SJSA1 (cell line): ENCODE results near the gene OLFM2. TPM values are rescaled to one million over a fixed set of nuclear protein-coding genes. Genes with fewer than 3 reads are reported as not detected.
"Not testable (repeated sequence)": the region's sequence is repeated elsewhere in the genome, so short reads cannot be mapped to it uniquely, and the experiment has no call there.

ENCODE experiments used
- DNase-seq, 2 experiments: peaks; one replicate each; pipeline ENCODE4 v3.0.0-alpha.2; 2015 to 2020; ENCODE audit warnings: low spot score in 2 of 2, low read depth in 1 of 2
- H3K27ac ChIP-seq: fragments of 250-450 bp; sonication (Bioruptor Pico); 2 replicates; pipeline ENCODE4 v1.5.1; 2020; ENCODE audit warnings: mild to moderate bottlenecking, moderate library complexity
- H3K27me3 ChIP-seq: fragments of 250-450 bp; sonication (Bioruptor Pico); replicated peaks from 2 replicates; pipeline ENCODE4 v1.5.1; 2020; ENCODE audit warnings: mild to moderate bottlenecking, moderate library complexity
- H3K36me3 ChIP-seq: fragments of 250-450 bp; sonication (Bioruptor Pico); 2 replicates; pipeline ENCODE4 v1.5.1; 2020; ENCODE audit warnings: mild to moderate bottlenecking
- H3K4me1 ChIP-seq: fragments of 250-450 bp; sonication (Bioruptor Pico); replicated peaks from 2 replicates; pipeline ENCODE4 v1.6.1; 2021; ENCODE audit warnings: mild to moderate bottlenecking
- H3K4me3 ChIP-seq: fragments of 250-450 bp; sonication (Bioruptor Pico); 2 replicates; pipeline ENCODE4 v1.5.1; 2020; ENCODE audit warnings: mild to moderate bottlenecking
- H3K9me3 ChIP-seq: fragments of 250-450 bp; sonication (Bioruptor Pico); replicated peaks from 2 replicates; pipeline ENCODE4 v1.5.1; 2020; ENCODE audit warnings: mild to moderate bottlenecking
- total RNA-seq: library from RNA; depleted of rRNA; stranded (reverse); fragments of >200 nt; shearing (Covaris generic); gene quantifications from 2 replicates; pipeline ENCODE4 v1.2.3, GENCODE V29; 2014

Gene OLFM2
- total RNA-seq, 1 experiment from 2014 or later = 0.11 TPM

DNA sequence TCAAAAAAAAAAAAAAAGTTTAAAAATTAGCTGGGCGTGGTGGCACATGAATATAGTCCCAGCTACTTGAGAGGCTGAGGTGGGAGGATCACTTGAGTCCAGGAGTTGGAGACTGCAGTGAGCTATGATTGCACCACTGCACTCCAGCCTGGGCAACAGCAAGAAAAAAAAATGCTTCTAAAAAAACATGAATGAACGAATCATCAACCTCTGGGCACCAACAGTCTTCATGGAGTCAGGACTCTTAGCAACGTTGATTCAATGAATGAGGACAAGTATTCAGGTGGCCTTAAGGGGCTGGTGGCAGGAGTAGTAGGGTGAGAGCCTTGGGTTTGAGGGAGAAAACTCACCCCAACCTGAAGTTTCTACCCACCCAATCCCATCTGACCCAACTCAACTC, 20.6 kb upstream of the OLFM2 start:
- no peak overlapping the region for H3K4me3 ChIP-seq
- H3K27ac ChIP-seq = no peak overlapping the region
- H3K27me3 ChIP-seq = no peaks in the 10 kb centered on the region
- no peaks in the 10 kb centered on the region for H3K4me1 ChIP-seq
- no peak for DNase-seq
- H3K36me3 ChIP-seq = no peaks in the 10 kb centered on the region
- H3K9me3 ChIP-seq = no peaks in the 10 kb centered on the region

DNA sequence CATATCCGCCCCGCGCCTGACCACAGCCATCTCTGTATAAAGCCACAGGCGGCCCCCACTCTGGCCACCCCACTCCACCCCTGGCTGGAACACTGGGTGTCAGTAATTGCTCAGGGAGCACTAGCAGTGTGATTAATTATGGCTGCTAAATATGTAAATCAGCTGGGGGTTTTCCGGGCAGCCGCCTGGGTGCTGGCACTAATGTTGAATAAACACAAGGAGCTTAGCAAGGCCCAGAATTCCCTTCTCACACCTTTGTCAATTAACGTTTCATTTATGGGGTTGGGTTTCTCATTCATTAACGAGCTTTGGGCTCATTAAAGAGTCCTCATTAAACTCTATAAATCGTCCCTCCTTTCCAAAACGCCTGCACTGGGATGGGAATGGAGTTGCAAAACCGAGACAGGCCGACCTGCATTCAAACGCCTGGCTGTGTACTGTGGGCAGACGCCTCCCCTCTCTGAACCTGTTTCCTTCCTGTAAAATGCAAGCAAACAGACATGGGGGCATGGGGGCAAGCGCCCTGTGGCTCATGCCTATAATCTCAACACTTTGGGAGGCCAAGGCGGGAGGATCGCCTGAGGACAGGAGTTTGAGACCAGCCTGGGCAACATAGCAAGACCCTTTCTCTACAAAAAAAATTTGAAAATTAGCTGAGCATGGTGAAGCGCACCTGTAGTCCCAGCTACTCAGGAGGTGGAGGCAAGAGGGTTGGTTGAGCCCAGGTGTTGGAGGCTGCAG, 17.7 kb upstream of the OLFM2 start:
- Histone ChIP-seq H3K27ac (no peak overlapping the region), H3K36me3 (no peaks in the 10 kb centered on the region), H3K27me3 (no peaks in the 10 kb centered on the region), H3K4me3 (no peak overlapping the region), H3K4me1 (no peaks in the 10 kb centered on the region), H3K9me3 (no peaks in the 10 kb centered on the region)
- no peak for DNase-seq

DNA sequence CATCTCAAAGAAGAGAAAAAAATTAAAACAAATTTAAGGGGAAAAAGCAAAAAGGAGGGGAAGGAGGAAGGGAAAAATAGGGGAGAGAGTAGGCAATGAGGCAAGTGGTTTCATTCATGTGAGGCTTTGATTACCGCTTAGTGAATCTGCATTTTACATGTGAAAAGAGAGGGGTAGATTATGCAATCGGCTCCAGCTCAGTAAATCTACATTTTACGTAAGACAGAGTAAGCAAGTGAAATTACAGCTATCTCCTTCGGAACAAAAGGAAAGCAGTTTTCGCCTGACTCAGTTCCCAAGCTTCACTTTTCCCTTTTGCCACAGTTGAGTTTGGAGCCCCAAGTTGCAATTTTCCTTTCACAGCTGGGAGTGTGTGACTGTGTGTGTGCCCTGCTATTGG, 16.0 kb upstream of the OLFM2 start:
- Histone ChIP-seq H3K9me3 (no peaks in the 10 kb centered on the region), H3K27me3 (no peaks in the 10 kb centered on the region), H3K4me1 (no peaks in the 10 kb centered on the region), H3K27ac (no peak overlapping the region), H3K4me3 (no peak overlapping the region), H3K36me3 (no peaks in the 10 kb centered on the region)
- no peak for DNase-seq

DNA sequence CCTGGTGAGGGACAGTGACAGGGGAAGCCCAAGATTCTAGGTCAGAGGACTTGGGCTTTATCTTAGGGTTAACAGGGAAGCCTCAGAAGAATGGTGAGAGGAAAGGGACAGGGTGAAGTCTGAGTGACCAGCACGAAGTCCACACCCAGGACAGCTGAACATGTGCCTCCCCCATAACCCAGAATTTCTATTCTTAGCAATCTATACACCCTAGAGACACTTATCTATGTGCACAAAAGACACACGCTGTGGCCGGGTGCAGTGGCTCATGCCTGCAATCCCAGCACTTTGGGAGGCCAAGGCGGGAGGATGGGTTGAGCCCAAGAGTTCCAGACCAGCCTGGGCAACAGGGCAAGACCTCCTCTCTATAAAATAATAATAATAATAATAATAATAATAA, 11.1 kb upstream of the OLFM2 start:
- Histone ChIP-seq H3K4me1 (peaks cover 19% of the 10 kb centered on the region), H3K27ac (no peak overlapping the region), H3K27me3 (no peaks in the 10 kb centered on the region), H3K9me3 (no peaks in the 10 kb centered on the region), H3K4me3 (no peak overlapping the region), H3K36me3 (no peaks in the 10 kb centered on the region)
- DNase-seq = no peak

DNA sequence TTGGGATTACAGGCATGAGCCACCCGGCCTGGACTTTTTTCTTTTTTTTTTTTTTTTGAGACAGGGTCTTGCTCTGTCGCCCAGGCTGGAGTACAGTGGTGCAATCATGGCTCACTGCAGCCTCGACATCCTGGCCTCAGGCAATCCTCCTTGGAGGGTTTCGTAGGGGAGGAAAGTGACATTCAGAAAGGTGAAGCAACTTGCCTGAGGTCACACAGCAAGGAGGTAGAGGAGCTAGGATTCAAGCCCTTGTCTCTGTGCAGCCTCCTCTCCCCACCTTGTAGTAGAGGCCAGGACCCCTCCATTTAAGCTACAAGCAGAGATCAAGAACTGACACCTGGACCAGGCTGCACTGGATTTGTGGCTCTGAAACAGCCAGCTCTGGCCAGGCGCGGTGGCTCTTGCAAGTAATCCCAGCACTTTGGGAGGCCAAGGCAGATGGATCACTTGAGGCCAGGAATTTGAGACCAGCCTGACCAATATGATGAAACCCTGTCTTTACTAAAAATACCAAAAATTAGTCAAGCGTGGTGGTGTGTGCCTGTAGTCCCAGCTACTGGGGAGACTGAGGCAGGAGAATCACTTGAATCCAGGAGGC, 10.3 kb upstream of the OLFM2 start:
- H3K27me3 ChIP-seq, H3K9me3 ChIP-seq, H3K4me3 ChIP-seq, H3K36me3 ChIP-seq, DNase-seq, H3K27ac ChIP-seq: not testable (repeated sequence)
- peaks cover 19% of the 10 kb centered on the region for H3K4me1 ChIP-seq

DNA sequence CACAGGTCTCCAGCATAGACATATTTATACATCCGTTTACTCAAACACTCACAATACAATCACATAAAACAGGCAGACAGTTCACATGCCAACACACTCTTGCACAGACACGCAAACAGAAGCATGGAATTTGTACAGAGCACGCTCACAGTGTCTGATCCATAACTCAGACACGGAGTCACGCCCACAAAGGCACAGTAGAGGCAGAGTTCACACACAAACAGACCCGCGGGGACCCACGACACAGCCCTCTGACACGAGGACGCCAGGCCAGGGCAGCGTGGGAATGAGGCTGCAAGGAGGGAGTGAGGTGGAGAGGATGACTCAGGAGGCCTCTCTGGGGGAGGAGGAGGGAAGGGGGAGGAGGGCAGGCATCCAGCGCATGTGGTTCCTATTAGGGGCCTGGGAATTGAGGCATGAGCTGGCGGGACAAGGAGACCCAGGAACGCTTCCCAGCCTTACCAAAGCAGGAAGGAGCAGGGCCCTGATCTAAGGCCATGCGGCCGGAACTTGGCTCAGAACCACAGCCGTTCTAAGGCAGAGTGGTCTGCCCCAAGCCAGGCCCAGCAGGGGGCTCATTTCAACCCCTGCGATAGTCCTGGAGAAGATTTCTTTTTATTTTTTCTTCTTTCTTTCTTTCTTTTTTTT, 9.1 kb upstream of the OLFM2 start:
- no peak overlapping the region for H3K4me3 ChIP-seq

DNA sequence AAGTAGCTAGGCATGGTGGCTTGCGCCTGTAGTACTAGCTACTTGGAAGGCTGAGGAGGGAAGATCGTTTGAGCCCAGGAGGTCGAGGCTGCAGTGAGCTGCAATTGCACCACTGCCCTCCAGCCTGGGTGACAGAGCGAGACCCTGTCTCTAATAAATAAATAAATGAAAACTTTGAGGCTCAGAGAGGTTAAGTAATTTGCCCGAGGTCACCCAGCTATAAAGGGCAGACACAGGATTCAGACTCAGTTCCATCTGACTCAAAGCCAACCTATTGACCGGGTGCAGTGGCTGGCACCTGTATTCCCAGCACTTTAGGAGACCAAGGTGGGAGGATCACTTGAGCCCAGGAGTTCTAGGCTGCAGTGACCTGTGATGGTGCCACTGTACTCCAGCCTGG, 7.4 kb upstream of the OLFM2 start:
- Histone ChIP-seq H3K36me3 (no peaks in the 10 kb centered on the region), H3K27me3 (no peaks in the 10 kb centered on the region), H3K9me3 (peaks cover 4% of the 10 kb centered on the region), H3K27ac (no peak overlapping the region), H3K4me1 (peaks cover 19% of the 10 kb centered on the region), H3K4me3 (no peak overlapping the region)
- no peak for DNase-seq

More for the DNA sequence above, 9.1 kb upstream of the OLFM2 start:
- Histone ChIP-seq H3K4me1 (peaks cover 19% of the 10 kb centered on the region), H3K9me3 (peaks cover 4% of the 10 kb centered on the region), H3K36me3 (no peaks in the 10 kb centered on the region), H3K27me3 (no peaks in the 10 kb centered on the region), H3K27ac (peak overlapping the region; percentile 90)
- DNase-seq = peak; percentile 97 to 98

DNA sequence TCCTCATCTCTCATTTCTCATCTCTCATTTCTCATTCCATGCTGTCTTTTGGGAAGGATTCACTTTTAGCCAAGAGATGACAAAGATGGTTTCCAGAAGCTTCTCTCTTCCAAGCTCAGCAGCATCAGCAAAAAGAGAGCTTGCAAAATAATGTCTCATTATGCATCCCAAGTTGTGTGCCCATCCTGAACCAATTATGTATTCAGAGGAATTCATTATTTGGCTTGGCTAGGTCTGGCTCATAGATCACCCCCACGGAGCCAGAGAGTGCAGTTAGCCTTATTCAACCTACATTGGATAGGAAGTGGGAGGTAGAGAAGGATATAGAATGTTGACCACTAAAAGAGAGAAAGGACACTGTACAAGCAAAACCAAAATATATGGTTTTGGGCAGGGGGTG, 5.4 kb upstream of the OLFM2 start:
- Histone ChIP-seq H3K9me3 (peaks cover 4% of the 10 kb centered on the region), H3K36me3 (no peaks in the 10 kb centered on the region), H3K4me1 (peaks cover 19% of the 10 kb centered on the region), H3K27me3 (peaks cover 6% of the 10 kb centered on the region), H3K4me3 (no peak overlapping the region), H3K27ac (no peak overlapping the region)
- no peak for DNase-seq

DNA sequence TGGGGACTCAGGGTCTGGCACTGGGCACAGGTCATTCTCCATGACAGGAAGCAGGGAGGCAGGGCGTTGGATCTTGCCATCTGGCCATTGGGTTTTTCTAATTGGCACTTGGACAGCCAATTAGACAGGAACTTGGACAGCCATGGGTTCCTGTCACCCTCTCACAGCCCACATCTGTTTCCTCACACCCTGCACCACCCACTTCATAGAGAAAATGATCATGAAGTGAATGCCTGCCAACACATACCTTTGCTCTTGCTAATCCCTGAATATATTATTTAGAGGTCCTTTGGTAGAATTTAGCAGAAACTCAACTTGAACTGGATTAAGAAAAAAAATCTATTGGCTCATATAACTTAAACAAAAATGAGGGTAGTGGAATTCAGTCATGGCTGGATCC, 4.9 kb upstream of the OLFM2 start:
- Histone ChIP-seq H3K36me3 (no peaks in the 10 kb centered on the region), H3K27ac (no peak overlapping the region), H3K9me3 (peaks cover 4% of the 10 kb centered on the region), H3K4me1 (peaks cover 18% of the 10 kb centered on the region), H3K27me3 (peaks cover 7% of the 10 kb centered on the region), H3K4me3 (no peak overlapping the region)
- DNase-seq = no peak

DNA sequence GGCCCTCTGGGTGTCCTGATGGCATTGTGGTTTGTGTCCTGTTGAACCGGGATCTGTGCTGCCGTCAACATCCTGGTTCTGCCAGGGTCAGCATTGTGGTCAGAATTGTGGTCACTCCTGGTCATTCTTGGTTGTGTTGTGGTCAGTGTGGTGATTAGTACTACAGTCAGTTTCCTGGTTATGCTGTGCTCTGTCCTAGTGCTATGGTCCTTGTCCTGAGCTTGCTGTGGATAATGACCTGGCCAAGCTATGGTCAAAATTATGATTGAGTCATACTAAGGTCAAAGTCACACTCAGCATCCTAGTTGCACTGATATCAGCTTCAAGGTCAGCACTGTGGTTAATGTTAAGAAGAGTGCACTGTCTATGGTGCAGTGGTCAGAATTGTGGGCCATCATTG, 4.5 kb upstream of the OLFM2 start:
- H3K27me3 ChIP-seq = peaks cover 7% of the 10 kb centered on the region
- H3K4me1 ChIP-seq = peaks cover 13% of the 10 kb centered on the region
- DNase-seq = no peak
- no peak overlapping the region for H3K4me3 ChIP-seq
- no peaks in the 10 kb centered on the region for H3K36me3 ChIP-seq
- H3K9me3 ChIP-seq = peaks cover 4% of the 10 kb centered on the region
- no peak overlapping the region for H3K27ac ChIP-seq

DNA sequence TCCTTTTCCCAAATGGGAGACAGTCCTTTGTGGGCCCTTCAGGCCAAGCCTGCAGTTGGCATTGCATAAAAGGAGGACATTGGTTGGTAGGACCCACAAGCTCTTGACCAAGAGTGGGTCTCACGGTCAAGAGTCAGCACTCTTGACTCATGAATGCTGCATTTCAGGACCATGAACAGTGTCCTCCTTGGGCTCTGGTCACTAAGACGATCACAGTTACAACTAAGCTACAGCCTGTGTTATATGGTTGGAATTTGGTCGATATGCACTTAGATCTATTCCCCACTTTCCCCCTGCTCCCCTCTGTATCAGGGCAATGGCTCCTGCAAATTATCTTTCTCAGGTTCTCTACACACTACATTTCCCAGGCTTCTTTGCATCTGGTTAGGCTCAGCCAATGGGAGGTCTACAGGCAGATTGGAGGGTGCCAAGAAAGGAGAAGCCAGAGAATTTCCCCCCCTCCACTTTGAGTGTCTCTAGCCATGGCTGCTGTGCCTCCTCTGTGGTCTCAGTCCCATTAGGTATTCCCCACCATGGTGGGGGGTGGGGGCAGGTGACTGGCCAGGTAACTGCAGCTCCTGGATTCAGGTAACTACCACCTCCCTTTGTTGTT, 3.1 kb upstream of the OLFM2 start:
- Histone ChIP-seq H3K27me3 (peaks cover 20% of the 10 kb centered on the region), H3K36me3 (no peaks in the 10 kb centered on the region), H3K9me3 (peaks cover 4% of the 10 kb centered on the region), H3K4me3 (no peak overlapping the region), H3K27ac (no peak overlapping the region), H3K4me1 (no peaks in the 10 kb centered on the region)
- DNase-seq = no peak

DNA sequence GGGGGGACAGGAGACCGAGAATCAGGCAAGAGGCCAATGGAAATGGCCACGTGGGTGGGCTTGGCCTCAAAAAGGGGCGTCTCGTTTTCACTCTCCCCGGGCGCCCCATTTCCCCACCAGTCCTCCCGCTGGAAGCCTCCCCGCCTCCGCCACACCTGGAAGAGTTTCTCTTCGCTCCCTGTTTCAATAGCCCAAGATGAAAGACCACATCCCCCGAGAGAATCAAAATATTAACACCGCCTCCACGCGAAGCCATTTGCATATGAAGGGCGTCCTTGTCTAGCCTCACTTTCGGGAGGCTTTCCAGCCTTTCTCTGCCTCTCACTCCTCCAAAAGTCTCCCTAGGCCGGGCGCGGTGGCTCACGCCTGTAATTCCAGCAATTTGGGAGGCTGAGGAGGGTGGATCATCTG, 691 bp upstream of the OLFM2 start:
- H3K27me3 ChIP-seq = peaks cover 20% of the 10 kb centered on the region

DNA sequence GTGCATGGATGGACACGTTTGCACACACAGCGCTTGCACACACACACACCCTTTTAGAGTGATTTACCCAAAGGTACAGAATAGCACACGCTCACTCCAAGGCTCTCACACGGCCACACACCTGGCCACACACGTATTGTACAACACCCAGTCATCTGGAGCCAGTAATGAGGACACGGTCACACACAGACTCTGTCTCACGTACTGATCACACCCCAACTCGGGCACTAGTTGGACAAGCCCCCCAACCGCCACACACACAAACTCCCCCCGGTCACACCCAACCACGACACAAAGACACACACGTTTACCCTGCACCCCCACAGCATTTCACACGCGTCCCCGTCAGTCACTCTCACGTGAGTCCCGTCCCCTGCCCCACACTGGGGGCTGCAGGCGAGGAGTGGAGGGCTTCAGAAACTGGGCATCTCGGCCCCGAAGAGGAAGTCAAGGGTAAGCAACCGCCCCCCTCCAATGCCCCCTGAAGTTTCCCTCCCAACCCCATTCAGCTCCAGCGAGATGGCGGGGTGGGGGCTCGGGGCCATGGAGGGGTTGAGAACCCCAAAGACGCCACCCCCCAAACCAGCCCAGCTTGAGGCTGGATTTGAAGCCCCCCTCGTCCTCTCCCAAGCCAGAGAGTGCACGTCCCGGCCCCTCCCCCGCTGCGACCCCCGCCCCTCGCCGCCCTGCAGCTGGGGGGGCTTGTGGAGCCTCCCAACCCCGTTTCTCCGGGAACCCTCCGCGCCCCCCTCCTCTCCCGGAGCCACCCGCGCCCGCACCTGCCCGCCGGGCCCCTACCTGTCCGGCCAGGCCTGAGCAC, 599 bp downstream of the OLFM2 start:
- DNase-seq = no peak
- H3K4me1 ChIP-seq = no peaks in the 10 kb centered on the region
- no peak overlapping the region for H3K27ac ChIP-seq
- no peak overlapping the region for H3K4me3 ChIP-seq
- H3K36me3 ChIP-seq = no peaks in the 10 kb centered on the region
- no peaks in the 10 kb centered on the region; the same call in 1 of the 2 replicates for H3K9me3 ChIP-seq
- peaks cover 20% of the 10 kb centered on the region for H3K27me3 ChIP-seq

More for the DNA sequence above, 691 bp upstream of the OLFM2 start:
- Histone ChIP-seq H3K4me1 (no peaks in the 10 kb centered on the region), H3K4me3 (no peak overlapping the region), H3K36me3 (no peaks in the 10 kb centered on the region), H3K27ac (no peak overlapping the region), H3K9me3 (peaks cover 4% of the 10 kb centered on the region)
- DNase-seq = no peak
